ENCODE measurements around the gene CYTIP.

Gene CYTIP

GRCh38 chr2:157465554-157465953 lies 21.7 kb upstream of the CYTIP start:
- DNase-seq (ENCODE audit: low read depth in 2 of 2, low spot score in 1 of 2): no peak

- DNase-seq (ENCODE audit: low read depth in 2 of 2, low spot score in 1 of 2): no peak
Measured at GRCh38 chr2:157463002-157463401, 19.1 kb upstream of the CYTIP start.

DNA sequence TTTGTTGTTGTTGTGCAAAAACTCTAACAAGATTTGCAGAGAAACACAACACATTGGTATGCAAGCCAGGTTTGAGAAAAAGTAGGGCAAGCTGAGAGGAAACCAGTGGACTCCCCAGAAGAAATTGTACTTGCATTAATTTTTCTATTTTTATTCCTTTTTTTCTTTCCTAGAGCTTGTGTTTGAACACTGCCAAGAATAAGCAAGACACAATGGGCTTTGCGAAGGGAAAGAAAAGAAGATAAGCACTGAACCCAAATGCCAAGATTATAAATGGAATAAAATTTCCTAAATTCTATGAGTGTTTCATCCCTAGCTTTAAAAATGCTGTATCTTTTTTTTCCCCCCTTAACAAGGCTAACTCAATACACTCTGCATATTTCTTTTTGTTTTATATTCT lies 17.0 kb upstream of the CYTIP start:
- no peak for DNase-seq (ENCODE audit: low read depth in 2 of 2, low spot score in 1 of 2)

DNA sequence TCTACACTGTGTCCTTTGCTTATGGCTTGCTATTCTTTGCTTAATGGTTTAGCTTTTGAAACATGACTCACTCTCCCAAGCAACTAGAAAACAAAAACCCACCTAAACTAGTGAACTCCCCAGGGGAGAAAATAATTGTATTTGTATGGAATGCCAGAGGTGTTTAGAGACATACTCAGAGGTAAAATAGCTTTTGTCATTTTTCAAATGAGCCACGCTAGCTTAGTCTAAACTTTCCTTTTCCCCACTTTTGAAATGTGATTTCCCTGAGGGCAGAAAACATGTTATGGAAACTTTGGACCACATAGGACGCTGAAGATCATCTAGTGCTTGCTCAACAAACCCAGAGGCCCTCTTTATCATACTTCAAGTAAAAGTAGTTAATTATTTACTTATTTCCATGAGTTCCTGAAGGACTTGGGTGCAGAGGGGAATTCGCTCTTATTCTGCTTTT lies 16.5 kb upstream of the CYTIP start:
- no peak for DNase-seq (ENCODE audit: low read depth in 2 of 2, low spot score in 1 of 2)

- no peak for DNase-seq (ENCODE audit: low read depth in 2 of 2, low spot score in 1 of 2)
Measured at GRCh38 chr2:157459486-157459885, 15.6 kb upstream of the CYTIP start.

- DNase-seq (ENCODE audit: low read depth in 2 of 2, low spot score in 1 of 2): no peak
Measured at GRCh38 chr2:157447741-157448140, 3.9 kb upstream of the CYTIP start.

GRCh38 chr2:157447031-157447430 lies 3.1 kb upstream of the CYTIP start:
- no peak for DNase-seq (ENCODE audit: low read depth in 2 of 2, low spot score in 1 of 2)

- DNase-seq (ENCODE audit: low read depth in 2 of 2, low spot score in 1 of 2): no peak
Measured at GRCh38 chr2:157444641-157445040, 752 bp upstream of the CYTIP start.

DNA sequence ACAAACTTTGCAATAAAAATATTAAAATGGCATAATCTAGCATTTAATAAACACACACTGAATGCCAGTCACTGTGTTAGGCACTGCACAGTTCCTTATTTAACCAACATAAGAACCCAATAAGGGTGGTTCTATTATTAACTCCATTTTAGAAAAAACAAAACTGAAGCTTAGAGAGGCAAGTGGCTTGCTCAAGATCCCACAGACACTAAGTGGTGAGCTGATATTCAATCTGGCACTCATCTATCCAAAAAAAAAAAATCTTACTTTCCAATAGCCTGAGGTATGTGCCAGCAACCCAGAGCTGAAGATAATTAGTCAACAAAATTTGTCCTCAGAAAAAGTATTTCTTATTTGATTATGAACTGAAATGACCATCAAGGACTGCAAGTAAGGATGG lies 799 bp downstream of the CYTIP start:
- DNase-seq (ENCODE audit: low read depth in 2 of 2, low spot score in 1 of 2): no peak

DNA sequence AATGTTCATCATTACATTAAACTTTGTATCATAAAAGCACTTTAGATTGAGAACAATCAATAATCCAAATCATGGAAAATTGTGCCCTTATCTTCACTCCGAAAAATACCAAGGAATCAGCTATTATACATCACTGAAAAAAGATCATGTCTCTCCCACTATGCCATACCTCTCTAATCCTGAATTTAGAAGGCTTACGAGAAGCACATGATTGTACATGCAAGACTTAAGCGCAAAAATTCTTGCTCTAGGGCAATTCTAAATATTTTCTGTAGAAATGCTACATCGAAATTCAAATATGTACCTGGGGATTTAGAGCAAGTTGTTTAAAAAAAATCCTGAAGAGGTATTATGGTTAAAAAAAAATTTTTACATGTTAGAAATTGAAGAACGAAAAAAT lies 1.3 kb downstream of the CYTIP start:
- DNase-seq (ENCODE audit: low read depth in 2 of 2, low spot score in 1 of 2): no peak

GRCh38 chr2:157442191-157442590 lies 1.7 kb downstream of the CYTIP start:
- DNase-seq (ENCODE audit: low read depth in 2 of 2, low spot score in 1 of 2): no peak

GRCh38 chr2:157441072-157441454 lies 2.8 kb downstream of the CYTIP start:
- no peak for DNase-seq (ENCODE audit: low read depth in 2 of 2, low spot score in 1 of 2)

DNA sequence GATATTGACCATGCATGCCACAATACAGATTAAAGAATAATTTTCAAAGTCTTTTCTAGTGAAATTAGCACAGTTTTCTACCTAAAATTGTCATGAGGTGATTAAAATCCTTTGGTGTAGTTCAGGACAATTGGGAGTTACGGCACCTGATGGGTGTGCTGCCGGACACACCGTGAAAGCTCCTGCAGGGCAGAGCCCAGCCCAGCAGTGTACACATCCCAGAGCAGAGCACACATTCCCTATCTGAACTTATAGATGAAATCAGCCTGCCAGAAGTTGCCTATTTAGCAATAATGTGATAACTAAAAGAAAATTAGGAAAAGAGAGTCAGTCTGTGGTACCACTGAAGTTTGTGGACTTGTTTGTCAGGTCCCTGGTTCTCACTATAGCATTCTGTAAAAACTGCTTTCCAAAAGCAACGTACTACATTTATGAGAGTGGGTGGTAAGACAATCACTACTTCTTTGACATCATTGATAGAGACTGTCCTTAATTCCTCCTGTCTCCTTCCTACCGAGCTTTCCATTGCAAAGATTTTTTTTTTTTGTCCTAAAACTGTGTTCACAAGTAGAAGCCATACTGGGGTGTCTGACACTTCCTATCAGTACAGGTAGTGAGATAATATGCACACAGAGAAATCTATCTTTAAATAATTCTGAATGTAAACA lies 3.4 kb downstream of the CYTIP start:
- DNase-seq (ENCODE audit: low read depth in 2 of 2, low spot score in 1 of 2): no peak

DNA sequence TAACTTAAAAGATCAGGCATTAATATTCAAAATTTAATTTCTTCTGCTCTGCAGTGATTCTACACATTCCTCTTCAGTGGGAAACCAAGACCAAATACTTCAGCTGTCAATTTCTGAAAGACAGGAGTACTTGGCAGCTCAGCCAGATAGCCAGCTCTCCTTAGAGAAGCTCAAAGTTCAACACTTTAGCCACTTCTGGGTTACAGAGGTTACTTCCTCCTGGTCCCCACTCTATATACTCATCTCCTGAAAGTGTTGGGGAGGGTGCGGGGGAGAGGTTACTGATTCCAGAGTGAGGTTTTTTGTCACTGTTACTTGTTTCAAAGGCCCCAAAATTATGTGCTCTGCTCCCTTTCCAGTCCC lies 4.1 kb downstream of the CYTIP start:
- DNase-seq (ENCODE audit: low read depth in 2 of 2, low spot score in 1 of 2): no peak

GRCh38 chr2:157438863-157439823 lies 4.7 kb downstream of the CYTIP start:
- no peak for DNase-seq (ENCODE audit: low read depth in 2 of 2, low spot score in 1 of 2)

GRCh38 chr2:157433394-157433793 lies 10.5 kb downstream of the CYTIP start:
- DNase-seq (ENCODE audit: low read depth in 2 of 2, low spot score in 1 of 2): no peak

DNA sequence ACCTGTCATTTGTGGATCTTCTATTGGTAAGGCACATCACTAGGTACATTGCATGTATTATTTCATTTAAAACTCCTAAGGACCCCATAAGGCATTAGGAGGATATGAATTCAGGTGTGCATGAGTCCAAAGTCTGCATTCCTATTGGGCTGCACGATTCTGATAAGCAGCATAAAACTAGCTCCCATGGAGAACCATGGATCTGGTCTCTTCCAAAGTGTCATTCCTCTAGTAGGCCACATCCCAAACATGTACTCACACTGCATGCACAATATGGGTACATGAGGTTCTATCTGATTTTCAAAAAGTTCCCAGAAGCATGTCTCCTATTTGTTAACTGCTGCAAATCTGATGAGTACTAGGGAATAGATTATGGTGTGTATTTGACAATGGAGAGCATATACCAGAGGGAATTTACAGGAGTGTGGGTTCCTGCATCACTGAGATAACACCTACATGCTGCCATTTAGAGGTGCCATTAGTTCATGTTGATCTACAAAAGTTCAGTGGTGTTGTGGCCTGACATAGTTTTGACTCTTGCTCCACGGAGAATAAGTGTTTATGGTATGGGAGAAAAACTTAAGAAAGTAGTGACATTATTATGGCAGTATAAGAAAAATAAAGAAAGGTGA lies 11.3 kb downstream of the CYTIP start:
- no peak for DNase-seq (ENCODE audit: low read depth in 2 of 2, low spot score in 1 of 2)

DNA sequence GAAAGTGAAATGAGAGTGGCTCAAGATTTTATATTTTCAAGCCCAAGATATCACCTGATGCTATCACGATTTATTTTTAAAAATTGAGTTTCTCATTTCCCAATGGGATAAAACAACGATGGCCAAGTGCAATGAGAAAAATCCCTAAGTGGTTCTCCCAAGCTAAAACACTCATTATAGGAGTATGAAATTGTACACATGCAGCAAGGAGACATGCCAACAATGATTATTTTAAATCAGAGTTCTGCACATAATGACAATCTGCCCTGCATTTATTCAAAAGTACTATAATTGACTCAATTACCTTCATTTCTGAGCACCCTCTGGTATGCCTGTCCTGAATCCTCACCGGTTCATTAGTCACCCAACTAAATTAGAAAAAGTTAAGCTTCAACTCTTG lies 12.7 kb downstream of the CYTIP start:
- DNase-seq (ENCODE audit: low read depth in 2 of 2, low spot score in 1 of 2): no peak

GRCh38 chr2:157428500-157429175 lies 15.3 kb downstream of the CYTIP start:
- no peak for DNase-seq (ENCODE audit: low read depth in 2 of 2, low spot score in 1 of 2)

DNA sequence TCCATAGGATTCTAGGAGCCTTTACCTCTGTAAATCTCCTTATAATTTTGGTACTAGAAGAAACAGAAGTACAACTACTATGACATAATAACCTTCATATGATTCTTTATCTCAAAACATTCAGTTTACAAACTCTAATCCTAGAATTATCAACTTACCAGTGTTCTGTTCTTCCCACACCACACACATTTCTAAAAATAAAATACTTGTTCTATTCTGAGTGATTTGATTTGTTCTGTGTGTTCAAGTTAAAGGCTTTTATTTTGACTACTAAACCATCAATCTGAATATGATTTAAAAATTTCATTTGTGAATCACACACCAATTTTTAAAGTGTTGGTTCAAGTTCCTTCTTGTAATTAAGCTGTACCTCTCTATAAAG lies 16.0 kb downstream of the CYTIP start:
- no peak for DNase-seq (ENCODE audit: low read depth in 2 of 2, low spot score in 1 of 2)

Measured in stimulated activated CD8-positive, alpha-beta memory T cell treated with anti-CD3 and anti-CD28 coated beads, Interleukin-4, amount 100 ng/mL, for 4 hours (primary cell).